NCI-H82 (cell line): ENCODE data around the gene TRIM3.

Experiments
- DNase-seq: peaks from one replicate; lab custom pipeline; 2025; lab: John Stamatoyannopoulos, UW

TRIM3 gene

GRCh38 chr11:6437993-6438392 is 35.7 kb downstream of the TRIM3 start:
- no peak for DNase-seq

DNA sequence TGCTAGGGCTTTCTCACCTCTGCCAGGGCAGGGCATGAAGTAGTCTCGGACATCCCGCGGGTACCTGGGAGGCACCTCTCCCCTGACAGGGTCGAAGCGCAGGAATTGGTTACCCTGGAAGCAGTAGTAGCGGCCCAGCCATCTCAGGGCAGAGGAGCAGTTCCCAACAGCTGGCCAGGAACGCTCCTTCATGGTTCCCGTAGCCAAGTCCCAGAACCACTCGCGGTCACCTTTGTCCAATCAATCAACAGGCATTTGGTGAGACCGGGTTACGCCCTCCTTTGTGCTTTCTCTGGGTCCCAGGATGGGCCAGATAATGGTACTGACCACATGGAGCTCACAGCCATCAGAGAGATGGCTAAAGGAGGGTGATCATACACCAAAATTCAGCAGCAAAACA is 36.3 kb downstream of the TRIM3 start:
- DNase-seq = no peak

GRCh38 chr11:6433998-6434660 is 39.6 kb downstream of the TRIM3 start:
- DNase-seq = no peak

- DNase-seq = no peak
Measured at GRCh38 chr11:6431861-6432260, 41.9 kb downstream of the TRIM3 start.

GRCh38 chr11:6427516-6427915 is 46.2 kb downstream of the TRIM3 start:
- DNase-seq = no peak

- no peak for DNase-seq
Measured at GRCh38 chr11:6420677-6421076, 53.1 kb downstream of the TRIM3 start.

DNA sequence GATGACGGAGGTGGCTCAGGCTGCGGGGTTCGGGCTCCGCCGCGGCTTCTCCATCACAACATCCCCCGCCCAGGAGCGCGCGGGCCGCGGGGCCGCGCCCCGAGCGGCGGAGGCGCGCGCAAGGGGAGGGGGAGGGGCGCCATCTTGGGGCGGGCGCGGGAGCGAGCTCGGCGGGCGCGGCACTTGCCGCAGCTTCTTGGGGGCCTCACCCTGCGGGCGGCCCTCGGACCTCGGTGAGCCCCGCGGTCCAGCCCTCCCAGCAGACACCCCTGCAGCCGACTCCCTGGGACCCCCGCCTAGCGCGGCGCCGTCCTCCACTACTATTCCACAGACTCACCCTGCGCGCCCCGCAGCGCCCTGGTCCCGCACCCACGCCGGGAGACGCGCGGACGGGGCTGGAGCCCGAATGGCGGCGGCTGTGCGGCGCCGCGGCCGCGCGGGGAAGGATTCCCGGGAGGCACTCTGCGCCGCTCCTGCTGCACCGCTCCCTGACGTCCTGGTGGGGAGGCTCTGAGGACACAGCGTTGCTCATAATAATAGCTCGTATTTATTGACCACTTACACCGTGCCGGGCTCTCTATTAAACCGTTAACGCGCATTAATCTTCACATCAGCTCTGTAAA is 54.6 kb downstream of the TRIM3 start, which contains the start of gene APBB1:
Gene APBB1, minus strand, starts transcription at position 86 of the 623 bp plus-strand sequence. CDS start 7,747 bp downstream, outside the sequence.
- peak; percentile 72 for DNase-seq

DNA sequence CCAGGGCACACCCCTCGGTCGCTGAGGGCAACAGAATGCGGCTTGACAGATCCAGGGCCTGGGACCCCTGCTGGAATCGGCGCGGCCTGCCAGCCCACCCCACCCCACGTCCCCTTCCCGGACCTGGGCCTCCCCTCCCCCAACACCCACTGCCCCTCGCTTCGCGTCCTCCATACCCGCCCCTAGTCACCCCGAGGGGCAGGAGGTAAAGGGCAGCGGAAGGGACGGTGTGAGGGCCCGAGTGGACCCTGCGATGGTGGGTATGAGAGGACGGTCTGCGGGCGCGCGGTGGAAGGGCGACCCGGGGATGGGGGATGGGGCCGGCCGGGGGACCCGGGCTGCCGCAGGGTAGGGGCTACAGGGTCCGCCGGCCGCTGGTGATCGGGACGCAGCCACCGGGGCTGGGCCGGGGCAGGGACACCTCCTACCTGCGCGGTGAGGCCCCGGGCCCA is 55.2 kb downstream of the TRIM3 start:
- DNase-seq = peak; percentile 38

GRCh38 chr11:6417907-6418556 is 55.7 kb downstream of the TRIM3 start:
- DNase-seq = no peak

DNA sequence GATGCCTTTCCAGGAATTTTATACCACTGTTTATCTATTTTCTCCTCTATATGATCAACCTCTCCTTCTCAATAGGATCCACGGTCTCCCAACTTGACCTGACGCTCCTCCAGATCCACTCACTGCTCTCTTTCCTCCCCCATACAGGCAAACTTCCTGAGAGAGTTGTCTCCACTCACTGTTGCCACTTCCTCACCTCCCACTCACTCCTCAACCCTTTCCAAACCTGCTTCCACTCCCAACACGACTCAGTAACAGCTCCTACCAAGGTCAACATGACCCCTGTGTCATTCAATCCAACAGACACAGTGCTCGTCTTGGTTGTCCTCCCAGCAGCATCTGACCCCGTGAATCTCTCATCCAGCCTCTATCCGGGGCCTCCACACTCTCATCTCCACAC is 57.9 kb downstream of the TRIM3 start:
- DNase-seq = no peak

- DNase-seq = no peak
Measured at GRCh38 chr11:6414874-6415328, 58.8 kb downstream of the TRIM3 start.

DNA sequence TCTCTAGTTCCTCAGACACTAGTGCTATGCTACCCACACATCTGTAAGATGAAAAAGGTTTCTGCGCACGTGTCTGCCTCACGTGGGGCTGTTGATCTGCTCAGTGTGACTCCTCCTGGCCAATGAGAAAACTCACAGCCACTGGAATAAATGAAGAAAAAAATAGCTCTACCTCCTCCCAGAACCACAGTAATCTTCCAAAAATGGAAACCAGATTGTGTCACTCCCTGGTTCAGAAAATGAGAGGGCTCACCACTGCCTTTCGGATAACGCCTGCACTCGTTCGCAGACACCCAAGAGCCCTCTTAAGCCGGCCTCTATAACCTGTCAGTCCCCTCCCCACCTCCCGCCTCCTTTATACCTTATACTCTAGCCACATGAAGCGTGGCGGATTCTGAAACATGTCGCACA is 59.9 kb downstream of the TRIM3 start:
- no peak for DNase-seq

DNA sequence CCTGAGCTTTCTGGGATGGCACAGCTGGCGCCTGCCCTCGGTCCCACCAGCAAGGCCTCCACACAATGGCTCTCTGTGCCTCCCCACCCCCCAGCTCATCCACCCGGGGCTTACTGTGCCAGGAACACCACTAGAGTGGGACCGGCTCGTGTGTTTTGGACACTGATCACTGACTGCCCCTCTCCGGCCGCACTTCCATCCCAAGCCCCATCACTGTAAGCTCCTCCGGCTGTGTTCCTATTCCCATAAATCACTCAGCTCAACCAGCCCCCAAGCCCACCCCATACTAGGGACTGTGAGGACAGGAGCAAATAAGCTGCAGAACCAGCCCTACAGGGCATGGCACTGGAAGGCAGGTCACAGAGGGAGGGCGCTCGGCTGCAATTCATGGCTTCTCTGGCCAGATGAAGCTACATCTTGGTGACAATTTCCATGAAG is 62.1 kb downstream of the TRIM3 start:
- DNase-seq = no peak

GRCh38 chr11:6410695-6411430 is 62.9 kb downstream of the TRIM3 start:
- DNase-seq = no peak

DNA sequence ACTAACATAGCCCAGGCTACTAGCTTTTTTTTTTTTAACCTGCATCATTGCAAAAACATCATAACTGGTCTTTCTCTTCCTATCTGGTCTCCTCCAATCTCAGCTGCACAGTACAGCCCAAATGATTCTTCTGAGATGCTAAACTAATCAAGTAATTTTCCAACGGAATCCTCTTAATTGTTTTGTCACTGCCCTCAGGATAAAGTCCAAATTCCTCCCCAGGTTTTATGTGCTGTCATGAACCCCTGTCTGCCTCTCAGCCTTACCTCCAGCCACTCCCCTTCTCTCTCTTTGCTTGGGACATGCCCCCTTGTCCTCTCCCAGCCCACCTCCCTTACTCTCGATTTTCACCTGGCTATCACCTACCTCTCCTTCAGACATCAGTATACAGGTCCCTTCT is 67.4 kb downstream of the TRIM3 start:
- DNase-seq = no peak

- peak; percentile 23 for DNase-seq
Measured at GRCh38 chr11:6405846-6406245, 67.9 kb downstream of the TRIM3 start.

- DNase-seq = no peak
Measured at GRCh38 chr11:6405052-6405667, 68.6 kb downstream of the TRIM3 start.

DNA sequence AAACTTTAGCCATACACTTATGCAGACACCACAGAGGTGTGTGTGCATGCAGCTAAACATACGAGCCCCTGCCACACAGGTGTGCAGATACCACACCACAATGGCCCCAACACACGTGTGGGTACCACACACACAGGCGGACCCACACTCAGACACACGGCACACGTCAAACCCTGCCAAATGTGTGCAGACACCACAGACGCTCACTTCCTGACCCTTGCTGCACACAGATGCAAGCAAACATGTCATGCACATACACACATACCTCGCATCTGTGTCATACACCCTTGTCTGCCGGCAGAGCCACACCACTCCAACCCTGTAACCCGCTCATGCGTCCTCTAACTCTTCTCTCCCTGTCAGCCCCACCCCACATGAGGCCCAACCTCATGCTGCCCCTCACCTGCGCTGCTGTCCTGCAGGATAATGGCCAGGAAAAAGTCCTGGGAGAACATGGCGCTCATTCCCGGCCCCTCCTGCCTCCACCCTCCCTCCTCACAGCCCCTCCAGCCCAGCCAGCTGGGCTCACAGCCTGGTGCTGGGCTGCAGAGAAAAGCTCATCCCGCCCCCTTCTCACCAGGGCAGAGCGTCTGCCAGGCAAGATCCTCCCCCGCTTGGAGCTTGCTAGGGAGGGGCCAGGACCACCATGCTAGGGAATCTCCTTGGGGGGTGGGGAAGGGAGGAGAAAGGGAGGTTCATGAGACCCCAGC is 69.2 kb downstream of the TRIM3 start:
- peak; percentile 28 for DNase-seq

- DNase-seq = no peak
Measured at GRCh38 chr11:6403539-6403938, 70.2 kb downstream of the TRIM3 start.

DNA sequence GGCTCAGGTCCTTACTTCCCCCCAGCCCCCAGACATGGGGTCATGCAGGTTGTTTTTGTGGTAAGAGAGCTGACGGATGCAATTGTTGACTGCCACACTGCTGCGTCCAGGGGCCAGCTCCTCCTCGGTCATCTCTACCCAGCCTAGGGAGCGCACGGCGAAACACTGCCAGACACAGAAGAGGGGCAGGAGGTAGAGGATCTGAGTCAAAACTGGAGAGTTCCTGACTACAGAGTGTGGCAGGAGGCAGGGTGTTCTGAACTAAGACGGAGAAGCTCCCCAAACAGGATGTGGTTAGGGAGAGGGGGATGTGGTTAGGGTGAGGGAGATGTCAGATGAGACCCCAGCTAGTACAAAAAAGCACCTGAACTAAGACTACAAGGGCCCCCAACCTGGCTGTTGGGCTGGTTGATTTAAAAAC is 71.2 kb downstream of the TRIM3 start:
- no peak for DNase-seq

DNA sequence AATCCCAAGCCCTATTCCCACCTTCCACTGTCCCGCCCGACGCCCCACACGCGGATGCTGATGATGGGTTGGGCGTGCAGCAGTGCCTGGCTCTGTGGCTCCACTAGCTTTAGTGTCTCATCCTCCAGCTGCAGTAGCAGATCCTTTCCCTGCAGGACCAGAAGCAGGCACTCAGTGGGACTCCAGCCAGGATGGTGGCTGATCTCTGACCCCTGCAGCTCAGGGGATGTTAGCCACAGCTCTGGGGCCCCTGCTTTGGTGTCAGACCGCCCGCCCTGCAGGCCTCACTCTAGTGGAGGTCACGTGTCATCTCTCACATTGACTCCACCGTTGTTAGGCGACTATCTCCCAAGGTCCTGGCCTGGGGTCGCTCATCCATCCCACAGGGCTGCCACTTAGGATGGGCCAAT is 71.7 kb downstream of the TRIM3 start:
- DNase-seq = no peak
